ENCODE data around the gene ZNRF3. TPM values are rescaled to one million over a fixed set of nuclear protein-coding genes. Genes with fewer than 3 reads are reported as not detected.

ZNRF3 gene
- total and polyA plus RNA-seq, 12 donors = 1.8 to 7.7 (median 6.2) TPM

DNA sequence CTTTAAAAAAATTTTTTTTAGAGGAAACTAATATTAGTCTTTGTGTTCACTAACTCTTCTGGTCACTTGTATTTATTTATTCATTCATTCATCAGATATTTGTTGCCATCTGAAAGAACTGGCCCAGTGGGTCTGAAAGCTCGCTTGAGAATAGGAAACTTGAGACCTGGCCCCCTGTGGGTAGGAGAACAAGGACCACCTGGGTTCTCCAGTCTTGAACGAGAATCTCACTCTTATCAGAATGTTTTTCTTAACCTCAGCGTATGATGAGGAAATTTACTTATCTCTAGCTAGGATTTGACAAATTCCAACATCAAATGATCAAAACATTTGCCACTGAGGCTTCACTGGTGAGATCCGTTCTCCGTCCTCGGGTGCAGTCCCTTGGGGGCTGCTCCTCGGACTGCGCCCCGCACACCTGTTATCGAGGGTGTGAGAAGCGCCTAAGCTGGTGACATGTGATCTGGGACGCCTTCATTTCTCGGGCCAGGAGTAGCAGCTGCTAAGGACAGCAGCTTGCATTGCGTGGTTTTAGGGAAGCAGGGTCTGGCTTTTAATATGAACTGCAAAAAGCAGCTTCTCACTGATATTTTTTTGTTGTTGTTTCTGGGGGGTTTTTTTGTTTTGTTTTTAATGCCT, 171.9 kb downstream of the ZNRF3 start:
- Histone ChIP-seq H3K36me3 (peaks cover 0 to 9% (median 0%) of the 10 kb centered on the region in 9 donors), H3K27me3 (no peaks in the 10 kb centered on the region), H3K4me1 (no peaks in the 10 kb centered on the region), H3K4me3 (no peak overlapping the region), H3K27ac (no peak overlapping the region), H3K9me3 (no peaks in the 10 kb centered on the region)
- intact Hi-C loops (cut with DNase I) = loop anchor here in 1 of 10 donors (10.0 kb wide), 1 partner anchor 199 kb away; no protein-coding TSS in a partner anchor
- TF ChIP-seq, protein P1, sequence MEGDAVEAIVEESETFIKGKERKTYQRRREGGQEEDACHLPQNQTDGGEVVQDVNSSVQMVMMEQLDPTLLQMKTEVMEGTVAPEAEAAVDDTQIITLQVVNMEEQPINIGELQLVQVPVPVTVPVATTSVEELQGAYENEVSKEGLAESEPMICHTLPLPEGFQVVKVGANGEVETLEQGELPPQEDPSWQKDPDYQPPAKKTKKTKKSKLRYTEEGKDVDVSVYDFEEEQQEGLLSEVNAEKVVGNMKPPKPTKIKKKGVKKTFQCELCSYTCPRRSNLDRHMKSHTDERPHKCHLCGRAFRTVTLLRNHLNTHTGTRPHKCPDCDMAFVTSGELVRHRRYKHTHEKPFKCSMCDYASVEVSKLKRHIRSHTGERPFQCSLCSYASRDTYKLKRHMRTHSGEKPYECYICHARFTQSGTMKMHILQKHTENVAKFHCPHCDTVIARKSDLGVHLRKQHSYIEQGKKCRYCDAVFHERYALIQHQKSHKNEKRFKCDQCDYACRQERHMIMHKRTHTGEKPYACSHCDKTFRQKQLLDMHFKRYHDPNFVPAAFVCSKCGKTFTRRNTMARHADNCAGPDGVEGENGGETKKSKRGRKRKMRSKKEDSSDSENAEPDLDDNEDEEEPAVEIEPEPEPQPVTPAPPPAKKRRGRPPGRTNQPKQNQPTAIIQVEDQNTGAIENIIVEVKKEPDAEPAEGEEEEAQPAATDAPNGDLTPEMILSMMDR (IDR thresholded peaks at IDR 0.05) = no peak
- 56 to 60% methylated on average over 14 of the region's 14 CpGs for WGBS, 2 donors
- DNase-seq (no peak), ATAC-seq (no peak)

DNA sequence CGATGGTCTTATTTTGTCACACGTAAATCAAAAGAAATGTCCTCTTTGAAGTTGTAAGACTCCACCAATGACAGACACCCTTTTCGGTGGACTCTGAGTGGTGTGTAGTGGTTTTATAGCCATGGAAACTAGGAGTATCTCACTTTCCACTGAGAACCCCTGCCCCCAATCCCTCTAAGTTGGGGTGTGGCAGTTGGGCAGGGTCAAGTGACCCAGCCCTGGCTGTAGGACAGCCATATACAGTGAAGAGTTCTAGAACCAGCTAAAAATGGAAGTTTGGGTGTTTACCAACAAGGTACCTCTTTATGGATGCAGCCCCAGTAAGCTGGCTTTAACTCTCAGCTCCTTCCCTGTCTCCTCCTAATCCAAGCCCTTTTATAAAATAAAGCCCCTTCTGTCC, 173.1 kb downstream of the ZNRF3 start:
- H3K27ac ChIP-seq = no peak overlapping the region
- intact Hi-C loops (cut with DNase I) = loop anchor here in 1 of 10 donors (10.0 kb wide), 1 partner anchor 198 kb away; no protein-coding TSS in a partner anchor
- TF ChIP-seq, protein P1 (IDR thresholded peaks at IDR 0.05) = no peak
- no peak for ATAC-seq
- H3K4me3 ChIP-seq = no peak overlapping the region
- WGBS, 2 donors = 96 to 97% methylated on average over 3 of the region's 3 CpGs
- no peaks in the 10 kb centered on the region for H3K36me3 ChIP-seq
- no peak for DNase-seq
- no peaks in the 10 kb centered on the region for H3K27me3 ChIP-seq
- H3K4me1 ChIP-seq = no peaks in the 10 kb centered on the region
- H3K9me3 ChIP-seq = no peaks in the 10 kb centered on the region

DNA sequence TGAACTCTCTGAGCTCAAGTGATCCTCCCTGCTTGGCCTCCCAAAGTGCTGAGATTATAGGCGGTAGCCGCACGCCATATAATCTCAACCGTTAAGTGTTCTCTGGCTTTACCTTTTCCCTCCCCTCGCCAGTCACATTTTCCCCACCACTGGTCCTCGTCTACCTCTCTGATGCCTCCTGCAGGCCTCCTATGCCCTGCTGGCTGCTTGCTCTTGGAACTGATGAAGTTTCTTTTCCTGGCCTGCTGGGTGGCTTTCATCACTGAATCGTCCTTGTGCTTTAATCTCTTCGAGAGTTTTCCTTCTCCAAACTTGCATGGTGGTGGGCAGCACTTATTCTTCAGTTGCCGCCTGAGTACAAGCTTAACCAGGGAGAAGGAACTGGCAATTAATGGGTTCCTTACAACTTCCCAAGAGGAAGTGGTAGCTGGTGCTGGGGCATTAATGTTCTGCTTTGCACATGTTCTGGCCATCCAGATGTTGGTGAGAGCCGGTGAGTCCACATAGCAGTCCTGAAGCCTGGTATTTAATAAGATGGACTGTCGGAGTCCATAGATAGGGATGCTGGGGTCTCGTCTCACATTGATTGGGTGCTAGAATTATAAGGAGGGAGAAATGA, 177.0 kb downstream of the ZNRF3 start:
- 87 to 89% methylated on average over 12 of the region's 12 CpGs for WGBS, 2 donors
- DNase-seq = no peak

GRCh38 chr22:29060931-29061330, 177.6 kb downstream of the ZNRF3 start:
- TF ChIP-seq, protein P1 (IDR thresholded peaks at IDR 0.05) = no peak
- Histone ChIP-seq H3K4me3 (no peak overlapping the region), H3K9me3 (no peaks in the 10 kb centered on the region), H3K27me3 (peaks cover 0 to 11% (median 0%) of the 10 kb centered on the region in 7 donors), H3K4me1 (no peaks in the 10 kb centered on the region), H3K27ac (no peak overlapping the region), H3K36me3 (no peaks in the 10 kb centered on the region)
- DNase-seq (no peak), ATAC-seq (no peak)
- intact Hi-C loops (cut with DNase I) = loop anchor here in 1 of 10 donors (10.0 kb wide), 1 partner anchor 94 kb away; no protein-coding TSS in a partner anchor
- WGBS, 2 donors = 48 to 65% methylated on average over 7 of the region's 7 CpGs

More for the DNA sequence above, 177.0 kb downstream of the ZNRF3 start:
- Histone ChIP-seq H3K9me3 (no peaks in the 10 kb centered on the region), H3K27me3 (peaks cover 0 to 11% (median 0%) of the 10 kb centered on the region in 7 donors), H3K4me1 (no peaks in the 10 kb centered on the region), H3K4me3 (no peak overlapping the region), H3K27ac (no peak overlapping the region), H3K36me3 (no peaks in the 10 kb centered on the region)
- intact Hi-C loops (cut with DNase I) = loop anchor here in 1 of 10 donors (10.0 kb wide), 1 partner anchor 94 kb away; no protein-coding TSS in a partner anchor
- ATAC-seq = no peak
- TF ChIP-seq, protein P1 (IDR thresholded peaks at IDR 0.05) = no peak
